GM08714 (cell line): ENCODE measurements around the gene HBG2.
"Not testable (repeated sequence)": the region's sequence is repeated elsewhere in the genome, so short reads cannot be mapped to it uniquely, and the experiment has no call there.

Source experiments
- H3K4me3 ChIP-seq: fragments of 200-500 bp; sonication (Bioruptor generic); 2 replicates; pipeline ENCODE4 v1.5.1; 2014; ENCODE audit warnings: mild to moderate bottlenecking, low read length, inconsistent platforms
- ZNF274 ChIP-seq: IDR thresholded peaks from 2 replicates; pipeline ENCODE4 v1.6.1; 2012; ENCODE audit warnings: mild to moderate bottlenecking, low read depth, low read length

The HBG2 gene

DNA sequence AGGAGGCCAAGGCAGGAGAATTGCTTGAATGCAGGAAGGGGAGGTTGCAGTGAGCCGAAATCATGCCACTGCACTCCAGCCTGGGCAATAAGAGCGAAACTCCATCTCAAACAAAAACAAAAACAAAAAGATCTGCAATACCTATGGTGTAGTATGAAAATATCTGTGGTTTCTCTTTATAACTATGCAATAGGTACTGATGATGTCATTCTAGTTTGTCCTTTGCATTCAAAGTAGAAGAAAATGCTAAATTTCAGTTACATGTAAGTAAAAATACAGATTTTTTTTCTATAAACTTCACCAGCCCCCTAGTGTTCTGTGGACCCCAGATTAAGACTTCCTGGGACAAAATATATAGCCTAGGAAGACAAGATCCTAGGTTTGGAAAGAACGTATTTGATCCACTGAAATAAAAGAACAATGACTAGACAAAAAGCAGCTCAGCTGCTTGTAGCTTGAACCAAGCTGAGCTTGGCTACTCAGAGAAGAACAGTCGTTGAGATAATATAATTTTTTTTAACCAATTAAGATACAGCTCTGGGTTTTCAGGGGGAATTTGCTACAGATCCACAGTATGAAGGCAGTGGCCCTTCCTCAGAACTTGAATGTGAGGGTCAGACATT lies 17.9 kb upstream of the HBG2 start:
- no peak overlapping the region for H3K4me3 ChIP-seq
- no peak for TF ChIP-seq ZNF274

DNA sequence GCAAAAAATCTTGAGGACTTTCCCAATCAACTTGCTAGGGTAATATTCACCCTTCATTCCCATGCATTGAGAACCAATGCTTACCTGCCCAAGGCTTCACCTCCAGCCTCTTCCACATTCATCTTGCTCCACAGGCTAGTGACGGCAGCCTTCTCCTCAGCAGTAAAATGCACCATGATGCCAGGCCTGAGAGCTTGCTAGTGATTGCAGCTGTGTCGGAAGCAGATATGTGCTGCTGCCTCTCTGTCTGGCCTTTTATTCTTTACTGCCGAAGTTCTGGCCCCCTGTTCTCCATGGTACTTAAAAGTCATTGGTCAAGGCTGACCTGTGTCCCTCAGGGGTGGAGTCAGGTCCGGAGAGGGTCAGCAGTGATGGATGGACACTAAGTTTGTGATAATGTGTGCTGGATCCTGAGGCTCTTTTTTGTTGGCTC lies 15.2 kb upstream of the HBG2 start, which contains the start of gene HBE1:
Gene HBE1, minus strand, starts transcription at position 231 of the 433 bp plus-strand sequence. Its CDS starts 55 bp downstream, at position 176.
- TF ChIP-seq ZNF274 = no peak
- H3K4me3 ChIP-seq = no peak within 1 kb of the TSS

DNA sequence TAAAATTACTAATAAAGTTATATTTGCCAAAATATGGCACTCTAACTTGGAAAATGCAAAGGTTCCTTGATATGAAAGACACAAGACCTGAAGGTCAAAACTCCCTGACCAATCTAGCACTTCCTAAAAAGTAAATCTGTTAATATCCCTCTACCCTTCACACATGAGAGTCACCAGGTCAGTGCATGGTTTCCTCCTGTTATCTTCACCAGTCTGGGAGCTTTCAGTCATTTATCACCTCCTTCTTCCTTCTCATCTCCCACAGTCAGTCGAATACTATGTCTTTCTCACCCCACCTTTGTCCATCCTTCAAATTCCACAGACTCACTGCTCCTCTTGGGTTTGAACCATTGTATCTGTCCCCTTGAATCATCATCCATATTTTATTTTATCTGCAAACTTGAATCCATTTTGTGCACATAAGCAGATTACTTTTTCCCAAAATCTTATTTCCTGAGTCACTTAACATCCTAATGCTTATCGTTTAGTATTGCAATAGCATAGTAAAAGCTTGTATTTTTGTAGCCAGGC lies 12.5 kb upstream of the HBG2 start:
- H3K4me3 ChIP-seq = no peak overlapping the region
- TF ChIP-seq ZNF274 = no peak

DNA sequence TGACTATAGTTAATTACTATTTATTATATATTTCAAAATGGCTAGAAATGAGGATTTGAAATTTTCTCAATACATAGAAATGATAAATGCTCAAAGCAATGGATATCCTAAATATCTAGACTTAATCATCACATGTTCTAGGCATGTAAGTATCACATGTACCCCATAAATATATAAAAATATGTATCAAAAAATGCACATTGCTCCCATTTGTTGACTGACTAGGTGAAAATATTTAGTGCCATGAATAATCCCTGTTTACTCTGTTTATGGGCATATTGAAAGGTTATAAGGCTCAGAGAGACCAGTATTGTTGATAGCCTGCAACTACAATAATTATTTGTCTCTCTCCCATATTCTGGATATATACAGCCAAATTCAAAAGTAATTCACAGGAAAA lies 12.0 kb upstream of the HBG2 start:
- H3K4me3 ChIP-seq = no peak overlapping the region
- no peak for TF ChIP-seq ZNF274

DNA sequence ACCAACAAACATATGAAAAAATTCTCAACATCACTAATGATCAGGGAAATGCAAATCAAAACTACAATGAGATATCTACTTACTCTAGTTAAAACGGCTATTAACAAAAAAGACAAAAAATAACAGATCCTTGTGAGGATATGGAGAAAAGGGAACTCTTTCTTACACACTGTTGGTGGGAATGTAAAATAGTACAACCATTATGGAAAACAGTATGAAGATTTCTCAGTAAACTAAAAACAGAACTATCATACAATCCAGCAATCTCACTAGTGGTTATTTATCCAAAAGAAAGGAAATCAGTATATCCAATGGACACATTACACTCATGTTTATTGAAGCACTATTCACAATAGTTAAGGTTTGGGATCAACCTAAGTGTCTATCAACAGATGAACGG lies 11.3 kb upstream of the HBG2 start:
- no peak for TF ChIP-seq ZNF274

DNA sequence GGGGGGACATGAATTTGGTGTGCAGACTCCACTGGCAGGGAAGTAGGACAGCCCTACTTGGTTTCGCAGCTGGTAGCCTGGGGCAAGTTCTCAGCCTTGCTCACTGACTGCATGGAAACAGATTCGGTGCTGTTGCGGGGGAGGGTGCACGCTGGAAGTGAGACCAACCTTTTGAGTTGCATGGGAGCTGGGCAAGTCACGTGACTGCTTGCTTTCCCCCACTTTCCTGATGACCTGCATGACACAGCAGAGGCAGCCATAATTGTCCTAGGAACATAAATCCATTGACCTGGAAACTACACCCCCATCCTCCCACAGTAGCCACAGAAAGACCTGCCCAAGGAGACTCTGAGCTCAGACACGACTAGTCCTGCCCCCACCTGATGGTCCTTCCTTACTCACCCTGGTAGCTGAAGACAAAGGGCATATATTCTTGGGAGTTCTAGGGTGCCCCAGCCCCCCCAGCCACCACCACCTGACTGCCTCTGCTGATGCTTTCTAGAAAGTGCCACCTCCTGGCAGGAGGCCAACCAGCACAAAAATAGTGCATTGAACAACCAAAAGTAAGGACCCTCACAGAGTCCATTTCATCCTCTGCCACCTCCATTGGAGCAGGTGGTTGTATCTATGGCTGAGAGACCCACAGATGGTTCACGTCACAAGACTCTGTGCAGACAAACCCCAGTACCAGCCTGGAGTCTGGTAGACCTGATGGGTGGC lies 4.1 kb upstream of the HBG2 start:
- no peak for TF ChIP-seq ZNF274
- no peak overlapping the region for H3K4me3 ChIP-seq

More for the DNA sequence above, 11.3 kb upstream of the HBG2 start:
- H3K4me3 ChIP-seq = no peak overlapping the region

DNA sequence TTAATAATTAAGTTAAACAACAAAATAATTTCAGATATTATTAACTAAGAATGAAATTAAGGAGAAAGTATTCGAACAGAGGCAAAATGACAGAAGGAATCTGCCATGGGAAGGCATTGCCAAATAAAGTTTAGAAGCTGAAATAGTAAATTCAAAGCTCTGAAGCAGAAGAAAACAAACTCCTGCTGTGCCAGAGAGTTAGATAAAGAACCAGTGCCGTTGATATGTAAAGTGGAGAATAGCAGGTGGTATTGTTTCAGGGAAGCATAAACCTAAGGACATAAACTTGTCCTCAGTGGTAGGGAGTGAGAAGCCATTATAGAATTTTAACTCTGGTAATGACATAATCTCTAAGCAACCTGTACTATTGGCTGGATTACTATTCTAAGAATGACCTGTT lies 2.7 kb upstream of the HBG2 start:
- H3K4me3 ChIP-seq = no peak overlapping the region

DNA sequence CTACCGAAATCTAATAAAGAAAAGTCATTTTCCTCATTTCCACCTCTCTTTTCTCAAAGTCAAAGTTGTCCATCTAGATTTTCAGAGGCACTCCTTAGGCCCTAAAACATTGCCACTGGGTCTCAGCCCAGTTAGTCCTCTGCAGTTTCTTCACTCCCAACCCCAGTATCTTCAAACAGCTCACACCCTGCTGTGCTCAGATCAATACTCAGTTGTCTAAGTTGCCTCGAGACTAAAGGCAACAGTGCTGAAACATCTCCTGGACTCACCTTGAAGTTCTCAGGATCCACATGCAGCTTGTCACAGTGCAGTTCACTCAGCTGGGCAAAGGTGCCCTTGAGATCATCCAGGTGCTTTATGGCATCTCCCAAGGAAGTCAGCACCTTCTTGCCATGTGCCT lies 558 bp downstream of the HBG2 start:
- not testable (repeated sequence) for H3K4me3 ChIP-seq

More for the DNA sequence above, 2.7 kb upstream of the HBG2 start:
- no peak for TF ChIP-seq ZNF274

DNA sequence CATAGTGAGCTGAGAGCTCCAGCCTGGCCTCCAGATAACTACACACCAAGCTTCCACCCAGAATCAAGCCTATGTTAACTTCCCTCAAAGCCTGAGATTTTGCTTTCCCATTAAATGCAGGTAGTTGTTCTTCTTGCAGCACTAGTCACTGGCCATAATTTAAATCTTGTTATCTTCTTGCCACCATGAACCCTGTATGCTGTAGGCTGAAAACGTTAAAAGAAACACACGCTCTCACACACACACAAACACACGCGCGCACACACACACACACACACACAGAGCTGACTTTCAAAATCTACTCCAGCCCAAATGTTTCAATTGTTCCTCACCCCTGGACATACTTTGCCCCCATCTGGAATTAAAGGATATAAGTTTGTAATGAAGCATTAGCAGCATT lies 1.1 kb downstream of the HBG2 start:
- H3K4me3 ChIP-seq = not testable (repeated sequence)

DNA sequence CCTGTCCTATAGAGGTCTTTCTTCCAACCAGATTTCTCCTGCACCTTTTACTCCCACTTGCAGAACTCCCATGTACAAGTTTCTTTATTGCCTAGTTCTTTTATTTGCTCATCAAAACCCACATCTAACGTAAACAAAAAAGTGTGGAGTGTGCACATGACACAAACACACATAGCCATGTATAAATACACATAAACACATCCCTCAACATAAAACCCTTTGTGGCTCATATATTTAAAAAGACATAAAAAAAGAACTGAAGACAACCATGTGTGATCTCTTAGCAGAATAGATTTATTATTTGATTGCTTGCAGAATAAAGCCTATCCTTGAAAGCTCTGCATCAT lies 1.7 kb downstream of the HBG2 start:
- TF ChIP-seq ZNF274 = no peak
- H3K4me3 ChIP-seq = no peak overlapping the region

DNA sequence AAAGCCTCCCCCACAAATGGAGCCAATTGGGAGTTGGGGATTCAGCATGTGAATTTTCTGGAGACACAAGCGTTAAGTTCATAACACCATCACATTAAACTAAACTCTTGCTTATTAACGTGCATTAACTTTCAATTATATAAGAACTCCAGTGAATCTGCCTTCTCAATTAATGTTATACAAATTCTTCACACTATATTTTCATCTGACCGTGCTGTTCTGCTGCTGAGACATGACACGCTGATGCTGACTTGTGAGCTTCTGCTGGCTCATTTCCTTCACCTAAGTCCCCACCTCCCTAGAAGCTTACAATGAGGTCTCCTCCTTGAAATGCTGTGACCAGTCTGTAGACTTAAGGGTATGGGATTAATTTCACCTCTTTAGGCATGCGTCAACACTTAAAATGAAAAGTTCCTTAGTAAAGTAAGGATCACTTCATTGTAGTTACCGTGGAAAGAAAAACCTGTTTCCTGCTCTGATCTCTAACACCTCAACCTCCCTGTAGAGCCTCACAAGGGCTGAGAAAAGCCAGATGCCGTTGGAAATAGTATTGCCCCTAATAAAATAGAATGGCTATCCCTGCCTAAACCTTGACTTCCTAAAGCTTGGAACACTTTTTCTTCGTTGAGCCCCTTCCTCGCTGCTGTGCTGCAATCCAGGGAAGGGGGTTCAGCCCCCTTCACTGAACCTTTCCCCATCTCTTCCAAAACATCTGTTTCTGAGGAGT lies 2.2 kb downstream of the HBG2 start:
- TF ChIP-seq ZNF274 = no peak
- H3K4me3 ChIP-seq = no peak overlapping the region

DNA sequence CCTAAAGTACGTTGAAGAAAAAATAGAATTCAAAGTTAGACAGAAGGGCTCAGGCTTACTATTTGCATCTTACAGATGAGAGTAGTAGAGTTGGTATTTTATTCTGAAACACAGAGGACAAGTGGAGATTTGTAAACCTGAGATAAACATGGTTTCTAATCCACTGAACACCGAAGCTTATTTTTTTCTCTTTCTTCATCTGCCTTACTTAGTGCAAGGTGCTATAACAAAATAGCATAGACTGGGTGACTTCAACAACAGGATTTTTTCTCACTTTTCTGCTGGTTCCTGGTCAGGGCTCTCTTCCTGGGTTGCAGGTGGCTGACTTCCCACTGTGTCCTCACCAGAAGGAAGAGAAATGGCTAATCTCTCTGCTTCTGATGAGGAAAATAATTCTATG lies 2.8 kb downstream of the HBG2 start:
- no peak overlapping the region for H3K4me3 ChIP-seq
- no peak for TF ChIP-seq ZNF274

DNA sequence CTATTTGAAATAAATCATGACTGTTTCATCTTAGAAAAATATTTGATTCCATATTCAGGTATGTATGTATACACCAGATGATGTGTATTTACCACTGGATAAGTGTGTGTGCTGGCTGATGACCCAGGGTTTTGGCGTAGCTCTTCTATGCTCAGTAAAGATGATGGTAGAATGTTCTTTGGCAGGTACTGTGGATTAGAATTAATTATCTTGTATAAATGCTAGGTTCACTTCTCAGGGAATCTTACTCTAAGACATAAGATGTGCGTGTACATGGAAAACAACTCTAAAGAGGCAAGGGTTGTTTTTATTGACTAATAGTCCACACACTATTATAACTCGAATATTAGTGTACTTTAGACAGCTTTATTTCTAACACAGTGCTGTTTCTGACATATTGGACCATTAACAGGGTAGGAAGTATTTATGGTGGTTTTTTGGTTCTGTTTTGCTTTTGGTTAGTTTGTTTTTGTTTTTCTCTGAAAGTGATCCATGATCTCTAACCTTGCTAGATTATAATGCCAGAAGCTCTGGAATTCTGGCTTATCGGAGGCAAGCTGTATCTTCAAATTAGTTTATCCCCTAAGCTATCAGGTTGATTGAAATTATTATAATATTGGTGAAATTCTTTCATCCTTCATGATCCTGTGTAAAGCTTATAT lies 3.9 kb downstream of the HBG2 start:
- no peak overlapping the region for H3K4me3 ChIP-seq
- TF ChIP-seq ZNF274 = no peak

DNA sequence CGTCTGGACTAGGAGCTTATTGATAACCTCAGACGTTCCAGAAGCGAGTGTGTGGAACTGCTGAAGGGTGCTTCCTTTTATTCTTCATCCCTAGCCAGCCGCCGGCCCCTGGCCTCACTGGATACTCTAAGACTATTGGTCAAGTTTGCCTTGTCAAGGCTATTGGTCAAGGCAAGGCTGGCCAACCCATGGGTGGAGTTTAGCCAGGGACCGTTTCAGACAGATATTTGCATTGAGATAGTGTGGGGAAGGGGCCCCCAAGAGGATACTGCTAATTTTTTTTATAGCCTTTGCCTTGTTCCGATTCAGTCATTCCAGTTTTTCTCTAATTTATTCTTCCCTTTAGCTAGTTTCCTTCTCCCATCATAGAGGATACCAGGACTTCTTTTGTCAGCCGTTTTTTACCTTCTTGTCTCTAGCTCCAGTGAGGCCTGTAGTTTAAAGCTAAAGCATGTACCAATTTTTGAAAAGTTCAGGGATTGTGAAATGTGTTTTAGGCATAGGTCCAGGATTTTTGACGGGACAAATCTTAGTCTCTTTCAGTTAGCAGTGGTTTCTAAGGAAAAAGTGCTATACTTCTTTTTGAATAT lies 4.7 kb downstream of the HBG2 start, which contains the start of gene HBG1:
Gene HBG1, minus strand, starts transcription at position 51 of the 590 bp plus-strand sequence. CDS start 53 bp downstream, outside the sequence.
- not testable (repeated sequence) for H3K4me3 ChIP-seq

DNA sequence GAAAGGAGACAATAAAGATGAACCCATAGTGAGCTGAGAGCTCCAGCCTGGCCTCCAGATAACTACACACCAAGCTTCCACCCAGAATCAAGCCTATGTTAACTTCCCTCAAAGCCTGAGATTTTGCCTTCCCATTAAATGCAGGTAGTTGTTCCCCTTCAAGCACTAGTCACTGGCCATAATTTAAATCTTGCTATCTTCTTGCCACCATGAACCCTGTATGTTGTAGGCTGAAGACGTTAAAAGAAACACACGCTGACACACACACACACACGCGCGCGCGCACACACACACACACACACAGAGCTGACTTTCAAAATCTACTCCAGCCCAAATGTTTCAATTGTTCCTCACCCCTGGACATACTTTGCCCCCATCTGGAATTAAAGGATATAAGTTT lies 6.1 kb downstream of the HBG2 start:
- not testable (repeated sequence) for H3K4me3 ChIP-seq
